AG09319 (cell line): ENCODE results near the gene AHNAK.

ENCODE experiments used
- DNase-seq: peaks from one replicate; pipeline ENCODE4 v3.0.0-alpha.2; 2010; ENCODE audit warnings: low read depth; ENCODE audit errors: extremely low read depth
- TF ChIP-seq, protein P1 (sequence below): IDR thresholded peaks from 2 replicates; pipeline ENCODE4 v1.5.1; 2011; ENCODE audit warnings: low read depth, mild to moderate bottlenecking, inconsistent platforms, low read length, moderate library complexity

Gene AHNAK

DNA sequence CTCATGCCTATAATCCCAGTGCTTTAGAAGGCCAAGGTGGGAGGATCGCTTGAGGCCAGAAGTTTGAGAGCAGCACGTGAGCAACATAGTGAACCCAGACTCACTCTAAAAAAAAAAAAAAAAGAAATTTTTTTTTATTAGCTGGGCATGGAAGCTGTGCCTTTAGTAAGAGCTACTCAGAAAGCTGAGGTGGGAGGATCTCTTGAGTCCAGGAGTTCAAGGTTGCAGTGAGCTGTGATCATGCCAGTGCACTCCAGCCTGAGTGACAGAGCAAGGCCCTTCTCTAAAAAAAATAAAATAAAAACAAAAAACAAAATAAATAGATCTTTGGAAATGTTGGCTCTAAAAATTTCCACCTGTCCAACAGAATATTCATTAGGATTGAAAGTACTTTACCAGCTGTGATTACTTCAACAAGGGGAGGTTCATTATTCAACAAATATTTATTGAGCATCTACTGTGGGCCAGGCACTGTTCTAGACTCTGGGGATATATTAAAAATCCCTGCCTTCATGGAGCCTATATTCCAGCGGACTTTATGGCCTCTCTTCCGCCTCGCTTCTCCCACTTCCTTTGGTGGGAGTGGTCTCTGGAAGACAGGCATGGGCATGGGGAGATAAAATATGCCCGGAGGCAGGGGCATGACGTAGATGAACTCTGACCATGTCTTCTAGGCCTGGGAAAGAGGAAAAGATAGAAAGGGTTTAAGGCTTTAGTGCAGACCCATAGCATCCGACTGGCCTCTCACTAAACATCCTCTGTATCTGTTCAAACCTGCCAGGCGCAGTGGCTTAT, 47.9 kb downstream of the AHNAK start:
- DNase-seq = no peak
- TF ChIP-seq, protein P1, sequence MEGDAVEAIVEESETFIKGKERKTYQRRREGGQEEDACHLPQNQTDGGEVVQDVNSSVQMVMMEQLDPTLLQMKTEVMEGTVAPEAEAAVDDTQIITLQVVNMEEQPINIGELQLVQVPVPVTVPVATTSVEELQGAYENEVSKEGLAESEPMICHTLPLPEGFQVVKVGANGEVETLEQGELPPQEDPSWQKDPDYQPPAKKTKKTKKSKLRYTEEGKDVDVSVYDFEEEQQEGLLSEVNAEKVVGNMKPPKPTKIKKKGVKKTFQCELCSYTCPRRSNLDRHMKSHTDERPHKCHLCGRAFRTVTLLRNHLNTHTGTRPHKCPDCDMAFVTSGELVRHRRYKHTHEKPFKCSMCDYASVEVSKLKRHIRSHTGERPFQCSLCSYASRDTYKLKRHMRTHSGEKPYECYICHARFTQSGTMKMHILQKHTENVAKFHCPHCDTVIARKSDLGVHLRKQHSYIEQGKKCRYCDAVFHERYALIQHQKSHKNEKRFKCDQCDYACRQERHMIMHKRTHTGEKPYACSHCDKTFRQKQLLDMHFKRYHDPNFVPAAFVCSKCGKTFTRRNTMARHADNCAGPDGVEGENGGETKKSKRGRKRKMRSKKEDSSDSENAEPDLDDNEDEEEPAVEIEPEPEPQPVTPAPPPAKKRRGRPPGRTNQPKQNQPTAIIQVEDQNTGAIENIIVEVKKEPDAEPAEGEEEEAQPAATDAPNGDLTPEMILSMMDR = no peak

DNA sequence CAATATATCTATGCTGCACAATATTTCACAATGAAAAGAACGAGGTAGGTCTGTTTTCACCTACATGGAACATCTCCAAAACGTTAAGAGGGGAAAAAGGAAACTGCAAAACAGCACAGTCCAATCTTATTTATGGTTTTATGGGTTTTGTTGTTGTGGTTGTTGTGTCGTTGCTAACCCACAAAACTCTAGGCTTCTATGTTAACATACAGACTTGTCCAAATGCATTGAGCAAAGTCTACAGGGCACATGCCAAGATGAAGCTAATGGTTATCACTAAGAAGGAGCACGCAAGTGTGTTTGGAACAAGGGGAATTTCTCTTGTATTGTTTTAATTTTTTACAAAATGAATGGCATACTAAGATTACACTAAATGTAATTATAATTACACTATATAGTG, 48.6 kb downstream of the AHNAK start:
- TF ChIP-seq, protein P1 = no peak
- DNase-seq = no peak

DNA sequence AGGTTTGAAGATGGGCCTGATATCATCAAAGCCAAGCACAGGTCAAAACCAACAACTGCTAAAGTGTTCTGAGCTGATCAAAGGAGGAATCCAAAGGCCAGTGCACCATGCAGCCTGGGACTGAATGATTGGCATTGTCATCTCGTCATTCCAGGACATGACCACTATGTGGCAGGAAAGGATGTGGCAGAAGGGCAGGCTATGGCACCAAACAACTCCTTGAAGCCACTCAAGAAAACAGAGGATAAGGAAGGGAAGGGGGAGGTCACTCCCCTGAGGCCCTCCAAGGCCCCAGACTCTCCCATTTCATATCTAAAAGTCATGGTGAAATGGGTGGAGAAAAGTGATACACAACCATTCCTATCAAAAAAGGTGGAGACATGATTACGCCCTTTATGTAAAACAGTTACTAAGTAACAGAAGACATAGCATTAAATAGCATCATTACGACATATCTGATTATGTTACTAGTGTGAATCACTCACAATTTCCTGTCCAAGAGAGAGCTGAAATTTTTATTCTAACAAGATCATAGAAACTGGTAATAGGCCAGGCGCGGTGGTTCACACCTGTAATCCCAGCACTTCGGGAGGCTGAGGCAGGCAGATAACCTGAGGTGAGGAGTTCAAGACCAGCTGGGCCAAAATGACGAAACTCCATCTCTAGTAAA, 49.3 kb downstream of the AHNAK start:
- no peak for DNase-seq
- TF ChIP-seq, protein P1 = peak; percentile 32

DNA sequence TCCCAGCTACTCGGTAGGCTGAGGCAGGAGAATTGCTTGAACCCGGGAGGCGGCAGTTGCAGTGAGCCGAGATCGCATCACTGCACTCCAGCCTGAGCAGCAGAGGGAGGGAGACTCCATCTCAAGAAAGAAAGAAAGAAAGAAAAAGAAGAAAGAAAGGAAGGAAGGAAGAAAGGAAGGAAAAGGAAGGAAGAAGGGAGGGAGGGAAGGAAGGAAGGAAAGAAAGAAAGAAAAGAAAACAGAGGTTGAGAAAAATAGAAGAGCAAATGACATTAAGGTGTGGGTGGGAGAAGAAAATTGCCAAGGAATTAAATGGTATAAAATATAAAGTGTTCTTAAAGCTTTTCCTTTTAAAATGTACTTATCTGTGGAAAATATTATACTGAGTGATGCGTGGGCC, 49.9 kb downstream of the AHNAK start:
- TF ChIP-seq, protein P1 = no peak
- DNase-seq = no peak

DNA sequence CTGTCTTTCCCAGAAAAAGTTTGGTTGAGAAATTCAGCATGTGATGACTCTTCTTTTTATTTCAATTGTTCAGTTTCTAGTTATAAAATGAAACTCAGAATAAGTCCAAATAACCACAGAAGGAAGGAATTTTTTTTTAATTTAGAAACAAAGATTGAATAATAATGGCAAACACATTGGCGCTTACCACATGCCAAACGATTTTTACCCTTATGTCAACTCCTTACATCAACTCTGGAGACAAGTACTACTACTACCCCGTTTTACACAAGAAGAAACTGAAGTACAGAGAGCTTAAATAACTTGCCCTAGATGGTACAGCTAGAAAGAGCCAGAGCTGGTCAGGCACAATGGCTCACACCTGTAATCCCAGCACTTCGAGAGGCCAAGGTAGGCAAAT, 52.4 kb downstream of the AHNAK start:
- TF ChIP-seq, protein P1 = no peak

DNA sequence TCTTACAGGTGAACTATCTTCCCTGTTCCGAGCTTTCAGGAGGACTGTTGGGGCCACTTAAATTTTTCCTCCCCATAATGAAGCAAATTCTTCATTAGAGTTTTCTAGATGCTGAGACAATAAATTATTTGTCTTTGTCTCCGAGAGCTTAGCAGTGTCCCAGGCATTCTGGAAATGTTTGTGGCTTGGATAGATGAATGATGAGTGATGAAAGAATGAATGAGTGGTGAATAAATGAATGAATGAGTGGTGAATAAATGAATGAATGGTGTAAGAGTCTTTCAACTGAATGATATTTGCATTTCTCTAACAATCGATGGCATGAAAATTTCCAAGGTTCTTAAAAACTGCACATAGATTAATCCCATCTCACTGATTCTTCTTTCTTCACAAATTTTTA, 52.8 kb downstream of the AHNAK start:
- no peak for DNase-seq
- TF ChIP-seq, protein P1 = no peak

More for the DNA sequence above, 52.4 kb downstream of the AHNAK start:
- no peak for DNase-seq

DNA sequence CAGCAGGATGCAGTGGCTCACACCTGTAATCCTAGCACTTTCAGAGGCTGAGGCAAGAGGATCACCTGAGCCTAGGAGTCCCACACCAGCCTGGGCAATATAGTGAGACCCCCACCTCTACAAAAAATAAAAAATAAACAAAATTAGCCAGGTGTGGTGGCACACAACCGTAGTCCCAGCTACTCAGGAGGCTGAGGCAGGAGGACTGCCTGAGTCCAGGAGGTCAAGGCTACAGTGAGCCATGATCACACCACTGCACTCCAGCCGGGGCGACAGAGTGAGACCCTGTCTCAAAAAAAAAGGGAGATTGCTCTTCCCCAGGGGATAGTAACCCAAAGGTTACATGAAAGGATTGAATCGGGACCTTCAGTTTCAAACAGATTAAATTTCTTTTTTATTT, 54.0 kb downstream of the AHNAK start:
- TF ChIP-seq, protein P1 = no peak
- DNase-seq = no peak
